ENCODE data around the gene DNAJC25. TPM values are rescaled to one million over a fixed set of nuclear protein-coding genes. Genes with fewer than 3 reads are reported as not detected.
"Not testable (repeated sequence)": the region's sequence is repeated elsewhere in the genome, so short reads cannot be mapped to it uniquely, and the experiment has no call there.

The DNAJC25 gene
- total RNA-seq, 1 donor from 2014 or later, result 6.5 TPM

- H3K27me3 Mint-ChIP-seq (ENCODE audit: unreplicated experiment), result no peaks in the 10 kb centered on the region
- peak overlapping the region; percentile 5 for H3K27ac Mint-ChIP-seq (ENCODE audit: unreplicated experiment)
- H3K4me3 Mint-ChIP-seq (ENCODE audit: unreplicated experiment), result no peak overlapping the region
These were observed 32.2 kb downstream of the DNAJC25 start for GRCh38 chr9:111663301-111663823.

GRCh38 chr9:111668026-111668573, 37.0 kb downstream of the DNAJC25 start:
- DNase-seq (ENCODE audit: extremely low spot score, unreplicated experiment), result no peak
- H3K27me3 Mint-ChIP-seq (ENCODE audit: unreplicated experiment), result no peaks in the 10 kb centered on the region
- H3K4me1 Mint-ChIP-seq (ENCODE audit: unreplicated experiment), result peaks cover 5% of the 10 kb centered on the region
- H3K27ac Mint-ChIP-seq (ENCODE audit: unreplicated experiment), result no peak overlapping the region
- no peak overlapping the region for H3K4me3 Mint-ChIP-seq (ENCODE audit: unreplicated experiment)
- TF ChIP-seq CTCF (IDR thresholded peaks at IDR 0.05), result no peak
- no peaks in the 10 kb centered on the region for H3K9me3 Mint-ChIP-seq (ENCODE audit: unreplicated experiment)
- H3K36me3 Mint-ChIP-seq (ENCODE audit: unreplicated experiment), result peaks cover 24% of the 10 kb centered on the region

More at GRCh38 chr9:111663301-111663823, 32.2 kb downstream of the DNAJC25 start:
- no peak for TF ChIP-seq CTCF (IDR thresholded peaks at IDR 0.05)
- H3K36me3 Mint-ChIP-seq (ENCODE audit: unreplicated experiment), result peaks cover 14% of the 10 kb centered on the region
- no peak for DNase-seq (ENCODE audit: extremely low spot score, unreplicated experiment)
- H3K9me3 Mint-ChIP-seq (ENCODE audit: unreplicated experiment), result no peaks in the 10 kb centered on the region
- peaks cover 18% of the 10 kb centered on the region for H3K4me1 Mint-ChIP-seq (ENCODE audit: unreplicated experiment)

GRCh38 chr9:111668601-111669000, 37.5 kb downstream of the DNAJC25 start:
- H3K9me3 Mint-ChIP-seq (ENCODE audit: unreplicated experiment); H3K27me3 Mint-ChIP-seq (ENCODE audit: unreplicated experiment); H3K27ac Mint-ChIP-seq (ENCODE audit: unreplicated experiment); DNase-seq (ENCODE audit: extremely low spot score, unreplicated experiment); H3K4me1 Mint-ChIP-seq (ENCODE audit: unreplicated experiment); H3K4me3 Mint-ChIP-seq (ENCODE audit: unreplicated experiment): not testable (repeated sequence)
- peaks cover 20% of the 10 kb centered on the region for H3K36me3 Mint-ChIP-seq (ENCODE audit: unreplicated experiment)

- H3K27ac Mint-ChIP-seq (ENCODE audit: unreplicated experiment), result no peak overlapping the region
- no peaks in the 10 kb centered on the region for H3K27me3 Mint-ChIP-seq (ENCODE audit: unreplicated experiment)
- no peak overlapping the region for H3K4me3 Mint-ChIP-seq (ENCODE audit: unreplicated experiment)
- TF ChIP-seq CTCF (IDR thresholded peaks at IDR 0.05), result no peak
- no peaks in the 10 kb centered on the region for H3K9me3 Mint-ChIP-seq (ENCODE audit: unreplicated experiment)
- peaks cover 20% of the 10 kb centered on the region for H3K36me3 Mint-ChIP-seq (ENCODE audit: unreplicated experiment)
- DNase-seq (ENCODE audit: extremely low spot score, unreplicated experiment), result no peak
- no peaks in the 10 kb centered on the region for H3K4me1 Mint-ChIP-seq (ENCODE audit: unreplicated experiment)
These were observed 43.2 kb downstream of the DNAJC25 start for GRCh38 chr9:111674319-111674718.

- no peak for TF ChIP-seq CTCF (IDR thresholded peaks at IDR 0.05)
- DNase-seq (ENCODE audit: extremely low spot score, unreplicated experiment), result no peak
- no peaks in the 10 kb centered on the region for H3K9me3 Mint-ChIP-seq (ENCODE audit: unreplicated experiment)
- no peak overlapping the region for H3K4me3 Mint-ChIP-seq (ENCODE audit: unreplicated experiment)
- no peak overlapping the region for H3K27ac Mint-ChIP-seq (ENCODE audit: unreplicated experiment)
- H3K36me3 Mint-ChIP-seq (ENCODE audit: unreplicated experiment), result peaks cover 16% of the 10 kb centered on the region
- no peaks in the 10 kb centered on the region for H3K27me3 Mint-ChIP-seq (ENCODE audit: unreplicated experiment)
- no peaks in the 10 kb centered on the region for H3K4me1 Mint-ChIP-seq (ENCODE audit: unreplicated experiment)
These were observed 45.0 kb downstream of the DNAJC25 start for GRCh38 chr9:111676116-111676515.
